Measurements from ENCODE around the gene KICS2.
"Not testable (repeated sequence)": the region's sequence is repeated elsewhere in the genome, so short reads cannot be mapped to it uniquely, and the experiment has no call there.

KICS2 gene

DNA sequence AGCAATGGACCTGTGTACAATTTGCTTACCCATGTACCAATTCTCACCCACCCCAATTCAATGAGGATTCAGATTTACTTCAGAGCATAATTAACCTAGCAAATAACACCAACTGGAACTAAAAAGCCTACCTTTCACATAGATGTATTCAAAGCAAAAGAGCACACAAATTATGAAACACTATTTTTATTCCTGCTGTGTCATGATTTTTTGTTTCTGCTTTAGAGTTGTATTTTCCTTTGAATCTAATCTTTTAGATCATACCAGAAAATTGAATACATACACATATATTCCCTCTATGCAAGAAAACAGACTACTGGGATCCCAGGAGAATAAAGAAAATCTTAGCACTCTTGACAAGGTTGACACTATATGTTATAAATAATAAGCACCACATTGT, 5.9 kb downstream of the KICS2 start:
- no peak for DNase-seq (ENCODE audit: low spot score)

DNA sequence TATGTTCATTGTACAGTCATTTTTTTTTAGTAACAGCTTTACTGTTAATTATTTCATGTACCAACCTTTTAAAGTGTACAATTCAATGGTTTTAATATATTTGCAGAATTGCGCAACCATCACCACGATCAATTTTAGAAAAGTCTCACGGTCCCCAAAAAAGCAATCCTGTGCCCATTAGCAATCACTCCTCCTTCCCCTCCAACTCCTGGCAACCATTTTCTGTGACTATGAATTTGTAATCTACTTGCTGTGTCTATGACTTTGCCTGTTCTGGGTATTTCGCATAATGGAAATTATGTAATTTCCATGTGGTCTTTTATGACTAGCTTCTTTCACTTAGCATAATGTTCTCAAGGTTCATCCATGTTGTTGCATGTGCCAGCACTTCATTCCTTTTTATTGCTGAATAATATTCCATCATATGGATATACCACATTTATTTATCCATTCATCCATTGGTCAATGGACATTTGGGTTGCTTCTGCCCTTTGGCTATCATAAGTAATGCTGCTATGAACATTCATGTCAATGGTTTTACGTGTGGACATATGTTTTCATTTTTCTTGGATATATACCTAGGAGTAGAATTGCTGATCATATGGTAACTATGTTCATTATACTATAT, 9.9 kb downstream of the KICS2 start:
- no peak for DNase-seq (ENCODE audit: low spot score)

DNA sequence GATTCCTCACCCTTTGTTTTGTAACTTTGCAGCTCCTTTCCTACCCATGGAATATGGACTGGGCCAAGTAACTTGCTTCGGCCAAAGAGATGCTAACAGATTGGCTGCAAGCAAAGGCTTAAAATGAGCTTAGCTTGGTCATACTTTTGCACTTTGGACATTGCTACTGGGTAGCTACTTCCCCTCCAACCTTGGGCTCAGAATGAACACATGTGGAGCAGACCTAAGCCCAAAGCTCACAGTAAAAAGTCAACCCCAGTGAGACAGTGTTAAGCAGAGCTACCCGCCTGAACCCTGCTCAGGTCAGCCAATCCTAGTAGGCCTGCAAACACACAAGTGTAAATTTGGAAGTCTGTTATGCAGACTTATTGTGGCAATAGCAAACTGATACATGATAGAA, 14.6 kb downstream of the KICS2 start:
- no peak for DNase-seq (ENCODE audit: low spot score)

DNA sequence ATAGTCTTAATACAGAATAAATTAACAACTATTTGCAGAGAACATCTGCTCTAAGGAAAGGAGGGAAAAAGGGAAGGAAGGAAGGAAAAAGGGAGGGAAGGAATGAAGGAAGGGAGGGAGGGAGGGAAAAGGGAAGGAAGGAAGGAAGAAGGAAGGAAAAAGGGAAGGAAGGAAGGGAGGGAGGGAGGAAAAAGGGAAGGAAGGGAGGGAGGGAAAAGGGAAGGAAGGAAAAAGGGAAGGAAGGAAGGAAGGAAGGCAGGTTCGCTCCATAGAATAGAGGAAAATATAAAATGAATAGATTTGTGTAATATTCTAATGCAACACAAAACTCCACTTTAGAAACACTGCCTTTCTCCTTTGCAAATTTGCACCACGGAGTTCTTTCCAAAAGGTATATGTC, 16.6 kb downstream of the KICS2 start:
- DNase-seq (ENCODE audit: low spot score), result no peak

DNA sequence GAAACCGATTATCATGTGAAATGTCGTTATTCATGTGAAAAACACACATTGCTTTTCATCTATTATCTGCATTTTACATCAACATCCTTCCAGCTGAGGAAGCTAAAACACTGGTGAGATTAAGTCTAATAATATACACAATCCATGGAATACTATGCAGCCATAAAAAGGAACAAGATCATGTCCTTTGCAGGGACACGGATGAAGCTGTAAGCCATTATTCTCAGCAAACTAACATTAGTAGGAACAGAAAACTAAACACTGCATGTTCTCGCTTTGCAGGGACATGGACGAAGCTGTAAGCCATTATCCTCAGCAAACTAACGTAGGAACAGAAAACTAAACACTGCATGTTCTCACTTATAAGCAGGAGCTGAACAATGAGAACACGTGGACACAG, 18.3 kb downstream of the KICS2 start:
- no peak for DNase-seq (ENCODE audit: low spot score)

DNA sequence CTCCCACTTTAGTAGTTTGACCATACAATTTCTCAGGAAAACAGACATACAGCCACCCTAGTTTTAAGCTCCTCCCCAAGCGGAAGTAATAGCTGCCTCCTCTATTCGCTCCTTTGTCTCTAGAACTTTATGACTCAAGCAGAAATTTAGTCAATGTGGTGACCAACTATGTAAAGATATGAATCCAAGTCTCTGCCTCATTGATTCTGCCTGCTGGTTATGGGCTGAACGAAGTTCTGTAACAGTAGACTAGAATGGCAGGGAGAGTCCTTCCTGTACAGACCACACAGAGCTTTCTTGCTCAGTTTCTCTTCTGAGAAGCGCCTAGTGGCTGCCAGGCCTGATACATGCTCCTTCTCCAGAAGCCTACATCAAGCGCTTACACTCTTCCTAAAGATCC, 19.1 kb downstream of the KICS2 start:
- DNase-seq (ENCODE audit: low spot score), result no peak

DNA sequence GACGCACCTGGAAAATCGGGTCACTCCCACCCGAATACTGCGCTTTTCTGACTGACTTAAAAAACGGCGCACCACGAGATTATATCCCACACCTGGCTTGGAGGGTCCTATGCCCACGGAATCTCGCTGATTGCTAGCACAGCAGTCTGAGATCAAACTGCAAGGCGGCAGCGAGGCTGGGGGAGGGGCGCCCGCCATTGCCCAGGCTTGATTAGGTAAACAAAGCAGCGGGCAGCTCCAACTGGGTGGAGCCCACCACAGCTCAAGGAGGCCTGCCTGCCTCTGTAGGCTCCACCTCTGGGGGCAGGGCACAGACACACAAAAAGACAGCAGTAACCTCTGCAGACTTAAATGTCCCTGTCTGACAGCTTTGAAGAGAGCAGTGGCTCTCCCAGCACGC, 26.3 kb downstream of the KICS2 start:
- DNase-seq (ENCODE audit: low spot score), result not testable (repeated sequence)

DNA sequence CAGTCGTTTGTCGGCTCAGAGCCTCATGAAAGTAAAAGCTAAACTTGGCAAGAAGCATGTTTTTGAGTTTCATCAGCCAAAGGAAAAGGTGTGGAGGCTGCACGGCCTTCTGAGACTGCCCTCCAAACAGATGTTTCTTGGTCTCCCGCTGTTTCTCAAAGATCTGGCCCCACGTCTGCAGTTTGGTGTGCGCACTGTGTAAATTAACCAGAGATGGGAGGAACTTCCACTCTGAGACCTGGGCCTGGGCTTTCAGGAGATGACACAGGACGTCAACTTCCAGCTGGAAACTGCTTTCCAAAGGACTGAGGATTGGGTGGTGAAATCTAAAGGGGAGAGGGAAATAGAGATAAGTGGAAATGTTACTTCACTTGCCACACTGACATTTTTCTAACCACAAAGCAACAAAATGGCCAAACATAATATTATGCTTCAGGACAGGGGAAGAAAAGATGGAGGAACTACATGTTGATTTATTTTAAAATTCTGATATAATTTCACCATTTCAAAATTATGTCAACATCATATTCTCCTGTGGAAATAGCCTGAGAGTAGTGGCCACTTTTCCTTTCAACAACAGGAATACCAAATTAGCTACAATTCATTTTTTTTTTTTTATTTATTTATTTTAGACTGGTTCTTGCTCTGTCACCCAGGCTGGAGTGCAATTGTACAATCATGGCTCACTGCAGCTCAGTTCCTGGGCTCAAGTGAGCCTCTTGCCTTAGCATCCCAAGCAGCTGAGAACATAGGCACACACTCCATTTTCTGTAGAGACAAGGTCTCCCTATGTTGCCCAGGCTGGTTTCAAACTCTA, 27.6 kb downstream of the KICS2 start:
- no peak for DNase-seq (ENCODE audit: low spot score)

- DNase-seq (ENCODE audit: low spot score), result no peak
These were observed 28.2 kb downstream of the KICS2 start for GRCh38 chr12:64193931-64194330.

- DNase-seq (ENCODE audit: low spot score), result no peak
These were observed 29.3 kb downstream of the KICS2 start for GRCh38 chr12:64192644-64193444.

GRCh38 chr12:64190140-64190539, 32.0 kb downstream of the KICS2 start:
- DNase-seq (ENCODE audit: low spot score), result no peak

GRCh38 chr12:64189530-64189929, 32.6 kb downstream of the KICS2 start:
- no peak for DNase-seq (ENCODE audit: low spot score)

GRCh38 chr12:64187794-64188193, 34.3 kb downstream of the KICS2 start:
- DNase-seq (ENCODE audit: low spot score), result no peak

DNA sequence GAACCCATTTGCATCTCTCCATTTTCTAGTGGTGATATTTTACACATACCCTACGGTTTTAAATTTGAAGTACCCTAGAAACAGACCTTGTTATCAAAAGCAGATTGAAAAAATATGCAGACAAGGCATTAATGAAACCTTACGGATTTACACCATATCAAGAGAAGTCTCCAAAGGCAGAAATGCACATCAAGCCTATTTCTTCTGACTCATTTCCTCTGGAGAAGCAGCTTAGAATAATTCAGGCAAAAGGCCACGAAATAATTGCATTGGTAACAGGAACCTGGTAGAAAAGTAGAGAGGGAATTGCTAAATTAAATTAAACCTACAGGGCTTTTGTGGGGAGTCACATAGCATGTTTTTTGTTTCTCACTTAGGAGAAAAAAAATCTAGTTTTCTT, 34.7 kb downstream of the KICS2 start:
- no peak for DNase-seq (ENCODE audit: low spot score)

DNA sequence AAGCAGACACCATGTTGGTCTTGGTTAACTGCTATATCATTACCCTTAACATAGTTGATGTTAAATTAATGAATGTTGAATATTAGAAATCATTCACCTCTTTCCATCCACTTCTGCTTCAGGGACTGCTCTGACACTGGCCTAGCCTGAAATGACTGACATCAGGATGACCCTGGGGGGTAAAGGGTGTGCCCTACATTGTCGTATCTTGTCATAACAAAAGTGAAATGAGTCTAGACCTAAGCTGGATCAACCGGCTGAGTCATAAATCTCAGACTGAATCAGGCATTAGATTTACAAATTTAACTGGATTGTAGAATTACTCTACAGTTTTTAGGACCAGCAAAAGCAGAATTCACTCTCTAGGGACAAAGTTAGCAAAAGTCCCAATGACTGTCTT, 35.3 kb downstream of the KICS2 start:
- DNase-seq (ENCODE audit: low spot score), result no peak

DNA sequence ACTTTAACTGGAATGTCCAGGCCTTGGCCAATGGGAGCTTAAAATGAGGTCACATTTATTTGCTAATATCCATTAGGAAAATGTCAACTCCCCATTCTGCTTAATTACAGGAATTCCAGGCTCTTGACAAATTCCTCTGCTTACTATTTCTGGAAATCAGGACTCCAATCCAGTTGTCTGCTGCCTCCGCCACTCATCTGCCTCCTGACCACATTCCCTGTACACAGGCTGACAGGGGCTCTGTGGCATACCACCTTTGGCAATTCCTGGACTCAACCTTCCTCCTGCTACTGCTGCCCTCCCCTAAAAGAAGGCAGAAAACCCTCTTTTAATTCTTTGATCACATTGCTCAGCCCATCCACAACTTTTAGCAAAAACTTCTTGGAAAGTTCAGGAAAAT, 37.9 kb downstream of the KICS2 start:
- DNase-seq (ENCODE audit: low spot score), result no peak

DNA sequence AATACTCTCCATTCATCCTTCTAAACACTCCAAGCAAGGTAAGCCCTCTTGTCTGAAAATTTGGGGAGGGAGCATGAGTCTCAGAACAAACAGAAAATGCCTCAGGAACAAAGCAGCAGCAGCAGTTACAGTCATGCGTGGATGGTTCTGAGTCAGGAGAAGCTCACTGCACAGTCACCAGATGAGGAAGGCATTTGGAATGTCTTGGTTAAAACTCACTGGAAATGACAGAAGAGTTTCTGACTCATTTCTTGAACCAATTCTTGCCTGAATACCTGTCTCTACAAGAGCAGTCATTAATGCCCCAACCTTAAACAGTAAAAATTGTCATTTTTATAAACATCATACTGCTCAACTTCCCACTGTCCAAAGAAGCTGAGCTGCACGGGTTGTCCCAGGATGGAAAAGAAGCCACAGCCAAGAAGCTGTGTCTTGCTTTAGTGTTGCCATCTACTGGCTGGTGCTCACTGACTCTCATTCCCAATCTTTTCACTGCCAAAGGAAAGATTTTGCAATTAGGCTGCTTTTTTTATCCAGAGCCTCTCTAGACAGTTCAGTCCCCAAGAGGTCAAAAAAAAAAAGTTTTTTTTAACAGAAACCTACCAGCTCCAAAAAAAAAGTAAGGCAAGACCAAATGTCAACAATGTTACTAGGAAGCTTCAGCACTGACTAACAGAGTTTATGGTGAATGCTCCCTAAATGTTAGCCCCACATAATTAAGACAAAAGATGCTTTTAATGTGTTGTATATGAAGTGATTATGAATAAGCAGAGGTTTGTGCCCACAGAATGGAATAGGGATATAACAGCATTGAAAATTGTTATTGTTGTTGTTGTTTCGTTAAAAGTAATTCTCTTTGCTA, 40.4 kb downstream of the KICS2 start:
- peak; percentile 43 for DNase-seq (ENCODE audit: low spot score)

GRCh38 chr12:64180951-64181350, 41.1 kb downstream of the KICS2 start:
- no peak for DNase-seq (ENCODE audit: low spot score)

GRCh38 chr12:64178122-64178521, 44.0 kb downstream of the KICS2 start:
- DNase-seq (ENCODE audit: low spot score), result no peak

- DNase-seq (ENCODE audit: low spot score), result no peak
These were observed 45.1 kb downstream of the KICS2 start for GRCh38 chr12:64177001-64177400.

- no peak for DNase-seq (ENCODE audit: low spot score)
These were observed 46.7 kb downstream of the KICS2 start for GRCh38 chr12:64175254-64175945.

Data from HuH-7.5 (cell line).